Osteoblast (primary cell): ENCODE data around the gene CLDND1. TPM values are rescaled to one million over a fixed set of nuclear protein-coding genes. Genes with fewer than 3 reads are reported as not detected.

Source experiments
- DNase-seq: peaks from one replicate; pipeline ENCODE4 v3.0.0; 2011; ENCODE audit warnings: low spot score, mixed read lengths; ENCODE audit not compliant: insufficient read length; ENCODE audit errors: missing footprints
- H2AFZ ChIP-seq: 2 replicates; pipeline ENCODE4 v1.6.0; 2011; ENCODE audit warnings: mild to moderate bottlenecking, low read length
- H3K27ac ChIP-seq: 2 replicates; pipeline ENCODE4 v1.5.1; 2011; ENCODE audit warnings: mild to moderate bottlenecking, low read depth, low read length, moderate library complexity
- H3K27me3 ChIP-seq: 2 replicates; pipeline ENCODE4 v1.6.0; 2012; ENCODE audit warnings: mild to moderate bottlenecking, control low read depth, inconsistent platforms, low read length, moderate library complexity; ENCODE audit not compliant: insufficient read depth
- H3K36me3 ChIP-seq: 2 replicates; pipeline ENCODE4 v1.5.1; 2011; ENCODE audit warnings: mild to moderate bottlenecking, low read length, control low read depth, moderate library complexity; ENCODE audit not compliant: insufficient read depth
- H3K4me1 ChIP-seq: 2 replicates; pipeline ENCODE4 v1.5.1; 2011; ENCODE audit warnings: mild to moderate bottlenecking, low read length, control low read depth, moderate library complexity; ENCODE audit not compliant: insufficient read depth
- H3K4me2 ChIP-seq: 2 replicates; pipeline ENCODE4 v1.6.0; 2011; ENCODE audit warnings: mild to moderate bottlenecking, low read length; ENCODE audit not compliant: insufficient read depth
- H3K4me3 ChIP-seq: fragments of 200-600 bp; sonication (generic); 3 replicates; pipeline ENCODE4 v1.5.1; 2012; ENCODE audit warnings: mild to moderate bottlenecking, low read length, inconsistent platforms; ENCODE audit not compliant: insufficient read depth
- H3K79me2 ChIP-seq: 2 replicates; pipeline ENCODE4 v1.6.0; 2012; ENCODE audit warnings: mild to moderate bottlenecking, low read length, control low read depth, inconsistent platforms; ENCODE audit not compliant: insufficient read depth
- H3K9me3 ChIP-seq: 2 replicates; pipeline ENCODE4 v1.5.1; 2011; ENCODE audit warnings: low read depth, low read length, control low read depth
- H4K20me1 ChIP-seq: 2 replicates; pipeline ENCODE4 v1.6.0; 2012; ENCODE audit warnings: mild to moderate bottlenecking, low read length, control low read depth; ENCODE audit not compliant: insufficient read depth
- total RNA-seq: library from RNA; depleted of rRNA; stranded (reverse); fragments of >200 nt; gene quantifications from 2 replicates; pipeline ENCODE4 v1.2.3, GENCODE V29; 2012
- TF ChIP-seq, protein P1 (sequence below): IDR thresholded peaks from 2 replicates; pipeline ENCODE4 v1.5.1; 2011; ENCODE audit warnings: mild to moderate bottlenecking, low read depth, low read length, moderate library complexity; ENCODE audit errors: extremely low read depth

Gene CLDND1
- total RNA-seq, 1 donor: 74.2 TPM

DNA sequence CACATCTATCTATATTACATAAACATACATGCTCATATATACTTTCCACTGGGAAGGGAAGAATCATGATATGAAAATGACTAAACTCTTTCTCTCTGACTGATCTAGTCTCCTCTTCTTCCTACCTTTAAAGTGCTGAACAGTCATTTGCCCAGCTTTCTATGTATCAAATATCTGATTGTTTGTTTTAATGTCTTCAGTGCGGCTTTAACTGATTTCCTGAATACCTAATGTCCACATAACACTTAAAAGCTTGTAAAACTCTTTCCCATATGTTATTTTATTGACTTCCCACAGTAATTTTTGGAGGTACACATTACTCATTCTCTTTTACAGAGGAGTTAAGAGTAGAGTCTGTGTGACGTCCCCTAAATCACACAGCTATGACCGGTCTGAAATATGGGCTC, 42.5 kb upstream of the CLDND1 start:
- no peak overlapping the region for H3K4me3 ChIP-seq
- no peaks in the 10 kb centered on the region for H4K20me1 ChIP-seq
- no peak overlapping the region for H3K27ac ChIP-seq
- H3K4me1 ChIP-seq: peaks cover 4% of the 10 kb centered on the region
- no peak for DNase-seq
- TF ChIP-seq, protein P1, sequence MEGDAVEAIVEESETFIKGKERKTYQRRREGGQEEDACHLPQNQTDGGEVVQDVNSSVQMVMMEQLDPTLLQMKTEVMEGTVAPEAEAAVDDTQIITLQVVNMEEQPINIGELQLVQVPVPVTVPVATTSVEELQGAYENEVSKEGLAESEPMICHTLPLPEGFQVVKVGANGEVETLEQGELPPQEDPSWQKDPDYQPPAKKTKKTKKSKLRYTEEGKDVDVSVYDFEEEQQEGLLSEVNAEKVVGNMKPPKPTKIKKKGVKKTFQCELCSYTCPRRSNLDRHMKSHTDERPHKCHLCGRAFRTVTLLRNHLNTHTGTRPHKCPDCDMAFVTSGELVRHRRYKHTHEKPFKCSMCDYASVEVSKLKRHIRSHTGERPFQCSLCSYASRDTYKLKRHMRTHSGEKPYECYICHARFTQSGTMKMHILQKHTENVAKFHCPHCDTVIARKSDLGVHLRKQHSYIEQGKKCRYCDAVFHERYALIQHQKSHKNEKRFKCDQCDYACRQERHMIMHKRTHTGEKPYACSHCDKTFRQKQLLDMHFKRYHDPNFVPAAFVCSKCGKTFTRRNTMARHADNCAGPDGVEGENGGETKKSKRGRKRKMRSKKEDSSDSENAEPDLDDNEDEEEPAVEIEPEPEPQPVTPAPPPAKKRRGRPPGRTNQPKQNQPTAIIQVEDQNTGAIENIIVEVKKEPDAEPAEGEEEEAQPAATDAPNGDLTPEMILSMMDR: no peak
- H3K79me2 ChIP-seq: no peaks in the 10 kb centered on the region
- H3K4me2 ChIP-seq: no peak overlapping the region
- H3K9me3 ChIP-seq: no peaks in the 10 kb centered on the region
- H3K27me3 ChIP-seq: no peaks in the 10 kb centered on the region
- no peaks in the 10 kb centered on the region for H3K36me3 ChIP-seq
- H2AFZ ChIP-seq: no peak overlapping the region

DNA sequence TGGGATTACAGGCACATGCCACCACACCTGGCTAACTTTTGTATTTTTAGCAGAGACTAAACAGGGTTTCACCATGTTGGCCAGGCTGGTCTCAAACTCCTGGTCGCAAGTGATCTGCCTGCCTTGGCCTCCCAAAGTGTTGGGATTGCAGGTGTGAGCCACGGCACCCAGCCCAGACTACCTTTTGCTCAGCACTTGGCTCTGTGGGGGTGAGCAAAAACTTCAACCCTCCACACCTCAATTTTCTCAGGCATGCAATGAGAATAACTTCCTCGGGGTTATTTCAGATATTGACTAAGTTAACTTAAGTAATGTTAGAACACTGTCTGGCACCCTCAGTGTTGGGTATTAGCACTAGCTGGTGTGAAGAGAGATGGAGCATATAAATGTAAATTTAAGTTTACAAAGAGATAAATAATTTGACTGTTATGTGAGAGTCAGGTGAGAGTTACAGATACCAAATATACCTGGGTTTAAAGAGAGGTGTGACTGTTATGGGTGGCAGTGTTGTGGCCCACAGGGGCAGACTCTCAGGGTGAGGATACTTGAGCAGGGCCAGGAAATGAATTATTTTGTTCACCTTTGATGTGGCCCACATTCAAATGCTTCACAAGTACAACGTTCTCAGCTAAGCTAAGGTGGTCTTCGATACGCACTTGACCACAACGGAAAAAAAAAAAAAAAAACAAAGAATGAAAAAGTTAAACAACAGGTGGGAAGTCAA, 41.7 kb upstream of the CLDND1 start:
- Histone ChIP-seq H3K79me2 (no peaks in the 10 kb centered on the region), H3K27ac (no peak overlapping the region)
- TF ChIP-seq, protein P1: no peak

DNA sequence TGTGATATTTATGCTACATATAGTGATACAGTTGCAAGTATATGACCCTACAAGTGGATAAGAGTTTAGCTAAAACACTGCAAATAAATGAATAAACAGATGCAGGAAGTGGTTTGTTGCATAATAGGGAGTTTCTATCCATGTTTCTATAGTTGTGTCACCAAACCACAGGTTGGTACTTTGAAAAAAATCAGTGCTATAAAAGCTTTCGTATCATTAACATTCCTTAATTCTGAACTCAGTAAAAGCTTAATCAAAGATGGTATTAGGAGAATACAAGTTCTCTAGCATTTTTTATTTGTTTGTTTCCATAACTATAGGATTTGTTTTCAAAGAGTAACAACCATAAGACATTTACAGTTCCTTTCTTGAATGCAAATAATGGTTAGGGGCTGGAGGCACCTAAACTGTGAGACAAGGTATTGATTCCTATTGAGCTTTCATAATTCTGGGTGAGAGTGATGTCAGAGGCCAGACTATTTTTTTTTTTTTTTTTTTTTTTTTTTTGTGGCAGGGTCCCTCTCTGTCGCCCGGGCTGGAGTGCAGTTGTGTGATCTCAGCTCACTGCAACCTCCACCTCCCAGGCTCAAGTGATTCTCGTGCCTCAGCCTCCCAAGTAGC, 41.1 kb upstream of the CLDND1 start:
- Histone ChIP-seq H3K27me3 (no peaks in the 10 kb centered on the region), H3K79me2 (no peaks in the 10 kb centered on the region), H2AFZ (no peak overlapping the region), H4K20me1 (no peaks in the 10 kb centered on the region), H3K27ac (no peak overlapping the region), H3K4me2 (no peak overlapping the region), H3K4me1 (peaks cover 4% of the 10 kb centered on the region), H3K36me3 (no peaks in the 10 kb centered on the region), H3K9me3 (no peaks in the 10 kb centered on the region), H3K4me3 (no peak overlapping the region)
- no peak for DNase-seq
- TF ChIP-seq, protein P1: no peak

More for the DNA sequence above, 41.7 kb upstream of the CLDND1 start:
- no peak for DNase-seq
- Histone ChIP-seq H2AFZ (no peak overlapping the region), H4K20me1 (no peaks in the 10 kb centered on the region), H3K4me1 (peaks cover 4% of the 10 kb centered on the region), H3K27me3 (no peaks in the 10 kb centered on the region), H3K4me2 (no peak overlapping the region), H3K36me3 (no peaks in the 10 kb centered on the region), H3K4me3 (no peak overlapping the region), H3K9me3 (no peaks in the 10 kb centered on the region)

DNA sequence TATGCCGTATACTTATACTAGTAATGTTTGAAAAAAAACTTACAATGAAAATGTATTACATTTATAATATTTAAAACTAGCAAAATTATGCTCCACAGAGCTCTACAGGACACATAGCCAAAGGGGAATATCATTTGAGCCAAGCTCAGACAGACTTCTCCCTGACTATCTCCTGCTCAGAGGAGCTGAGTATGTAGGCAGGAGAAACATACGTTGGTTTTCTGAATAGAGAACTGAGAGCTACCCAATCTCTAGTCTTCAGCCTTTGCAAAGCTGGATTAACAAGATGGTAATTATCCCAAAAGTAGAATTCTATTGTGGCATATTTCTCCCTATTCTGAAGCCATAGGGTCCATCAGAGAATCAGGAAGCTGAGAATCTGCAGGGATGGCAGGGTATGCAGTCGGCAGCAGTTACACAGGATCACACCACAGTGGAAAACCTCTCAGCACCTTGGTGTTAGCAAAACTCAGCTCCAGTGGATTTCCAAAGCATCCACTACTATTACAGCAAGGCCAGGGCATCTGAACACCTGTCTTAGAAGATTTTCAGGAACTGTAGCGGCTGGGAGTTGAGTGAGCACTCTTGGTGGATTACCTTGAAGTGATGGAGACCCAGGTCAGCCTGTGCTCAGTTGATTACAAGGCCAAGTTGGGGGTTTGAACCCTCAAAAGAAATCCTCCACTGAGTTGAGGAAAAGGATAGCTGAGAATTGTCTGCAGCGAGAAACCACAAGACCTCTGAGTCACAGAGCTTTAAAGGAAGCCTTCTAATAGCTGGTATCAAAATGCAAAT, 39.2 kb upstream of the CLDND1 start:
- Histone ChIP-seq H3K27me3 (peaks cover 7% of the 10 kb centered on the region), H3K4me3 (no peak overlapping the region), H4K20me1 (no peaks in the 10 kb centered on the region), H3K4me2 (no peak overlapping the region), H3K9me3 (no peaks in the 10 kb centered on the region), H2AFZ (no peak overlapping the region), H3K4me1 (peaks cover 4% of the 10 kb centered on the region), H3K36me3 (no peaks in the 10 kb centered on the region), H3K27ac (no peak overlapping the region), H3K79me2 (no peaks in the 10 kb centered on the region)
- TF ChIP-seq, protein P1: no peak
- DNase-seq: no peak
